Mesenchymal stem cell (in vitro differentiated cells and primary cell): ENCODE measurements around the gene CRY2.

ENCODE experiments used
- DNase-seq: peaks from one replicate; pipeline ENCODE4 v3.0.0-alpha.2; 2013
- H2AFZ ChIP-seq: one replicate; pipeline ENCODE4 v1.6.1; 2013; ENCODE audit warnings: low read depth, mild to moderate bottlenecking, control low read depth, inconsistent platforms, low read length, moderate library complexity
- H2AK5ac ChIP-seq: 2 replicates; pipeline ENCODE4 v1.6.1; 2013; ENCODE audit warnings: low read length, moderate library complexity, mild to moderate bottlenecking, inconsistent platforms; ENCODE audit not compliant: severe bottlenecking
- H2BK120ac ChIP-seq: one replicate; pipeline ENCODE4 v1.6.1; 2013; ENCODE audit warnings: low read depth, mild to moderate bottlenecking, inconsistent platforms, low read length, moderate library complexity
- H2BK12ac ChIP-seq, 2 experiments: one replicate each; pipeline ENCODE4 v1.6.1; 2013; ENCODE audit warnings: inconsistent platforms in 2 of 2, low read length in 2 of 2, mild to moderate bottlenecking in 2 of 2, moderate library complexity in 2 of 2, control low read depth in 1 of 2
- H2BK15ac ChIP-seq: one replicate; pipeline ENCODE4 v1.6.1; 2013; ENCODE audit warnings: mild to moderate bottlenecking, low read depth, inconsistent platforms; ENCODE audit not compliant: poor library complexity, severe bottlenecking
- H2BK5ac ChIP-seq: 2 replicates; pipeline ENCODE4 v1.6.1; 2013; ENCODE audit warnings: low read depth, mild to moderate bottlenecking, low read length, control low read depth, inconsistent platforms; ENCODE audit not compliant: poor library complexity, severe bottlenecking
- H3K14ac ChIP-seq, 2 experiments: one replicate each; pipeline ENCODE4 v1.6.1; 2013; ENCODE audit warnings: inconsistent platforms in 2 of 2, low read length in 2 of 2, control low read depth in 1 of 2, mild to moderate bottlenecking in 1 of 2, moderate library complexity in 1 of 2
- H3K18ac ChIP-seq, 2 experiments: one replicate each; pipeline ENCODE4 v1.6.1; 2013; ENCODE audit warnings: inconsistent platforms in 2 of 2, low read length in 2 of 2, control low read depth in 1 of 2, low read depth in 1 of 2, mild to moderate bottlenecking in 1 of 2
- H3K23ac ChIP-seq, 2 experiments: one replicate each; pipeline ENCODE4 v1.6.1; 2013; ENCODE audit warnings: inconsistent platforms in 2 of 2, low read length in 2 of 2, mild to moderate bottlenecking in 2 of 2, moderate library complexity in 2 of 2, control low read depth in 1 of 2
- H3K27ac ChIP-seq: 2 replicates; pipeline ENCODE4 v1.5.1; 2013; ENCODE audit warnings: mild to moderate bottlenecking, moderate library complexity, low read length, control low read depth, inconsistent platforms; ENCODE audit not compliant: poor library complexity, severe bottlenecking
- H3K27me3 ChIP-seq, 2 experiments: 2 replicates each; pipeline versions ENCODE4 v1.6.1 to v1.7.0; 2013; ENCODE audit warnings: low read length in 2 of 2, mild to moderate bottlenecking in 2 of 2, moderate library complexity in 2 of 2, control low read depth in 1 of 2, inconsistent platforms in 1 of 2; ENCODE audit not compliant: control insufficient read depth in 1 of 2, insufficient read depth in 1 of 2
- H3K36me3 ChIP-seq, 2 experiments: 2 replicates each; pipeline versions ENCODE4 v1.6.1 to v1.7.0; 2013; ENCODE audit warnings: low read length in 2 of 2, control low read depth in 1 of 2, inconsistent platforms in 1 of 2, low read depth in 1 of 2, mild to moderate bottlenecking in 1 of 2; ENCODE audit not compliant: insufficient read depth in 2 of 2, control insufficient read depth in 1 of 2
- H3K4ac ChIP-seq, 2 experiments: one replicate each; pipeline ENCODE4 v1.6.1; 2013; ENCODE audit warnings: inconsistent platforms in 2 of 2, low read length in 2 of 2, mild to moderate bottlenecking in 2 of 2, moderate library complexity in 2 of 2, control low read depth in 1 of 2, low read depth in 1 of 2
- H3K4me1 ChIP-seq: 2 replicates; pipeline ENCODE4 v1.6.1; 2013; ENCODE audit warnings: low read depth, low read length, control low read depth; ENCODE audit not compliant: control insufficient read depth, insufficient read depth
- H3K4me2 ChIP-seq: 2 replicates; pipeline ENCODE4 v1.6.1; 2013; ENCODE audit warnings: low read length, mild to moderate bottlenecking, inconsistent platforms; ENCODE audit not compliant: poor library complexity, severe bottlenecking
- H3K4me3 ChIP-seq, 2 experiments: 2 replicates each; pipeline versions ENCODE4 v1.5.1 to v1.7.0; 2013; ENCODE audit warnings: low read length in 2 of 2, mild to moderate bottlenecking in 2 of 2, control low read depth in 1 of 2, low read depth in 1 of 2; ENCODE audit not compliant: insufficient read depth in 1 of 2
- H3K79me1 ChIP-seq: replicated peaks from 2 replicates; pipeline ENCODE4 v1.6.1; 2013; ENCODE audit warnings: mild to moderate bottlenecking, control low read depth, low read length, inconsistent platforms; ENCODE audit not compliant: poor library complexity, severe bottlenecking
- H3K9ac ChIP-seq: 2 replicates; pipeline ENCODE4 v1.7.0; 2013; ENCODE audit warnings: mild to moderate bottlenecking, low read length, moderate library complexity
- H3K9me3 ChIP-seq: 2 replicates; pipeline ENCODE4 v1.7.0; 2013; ENCODE audit warnings: mild to moderate bottlenecking, low read length; ENCODE audit not compliant: control insufficient read depth
- H4K8ac ChIP-seq: one replicate; pipeline ENCODE4 v1.6.1; 2013; ENCODE audit warnings: inconsistent platforms, mild to moderate bottlenecking, low read length, moderate library complexity
- H4K91ac ChIP-seq: one replicate; pipeline ENCODE4 v1.6.1; 2013; ENCODE audit warnings: mild to moderate bottlenecking, low read length, inconsistent platforms
- WGBS: methylation state at CpG from one replicate; pipeline ENCODE4 v1.1.7; 2013; ENCODE audit warnings: mixed read lengths; 5-methylcytosine and 5-hydroxymethylcytosine counted together

CRY2 gene

GRCh38 chr11:45830596-45830995, 16.7 kb upstream of the CRY2 start:
- WGBS: 89% methylated on average over 2 of the region's 2 CpGs
- H2BK12ac ChIP-seq: no peak overlapping the region

GRCh38 chr11:45832811-45833441, 14.3 kb upstream of the CRY2 start:
- Histone ChIP-seq H3K4me3 (no peak overlapping the region), H3K27ac (no peak overlapping the region), H2AK5ac (no peak overlapping the region), H3K23ac (no peak overlapping the region), H3K27me3 (peaks cover 32 to 44% of the 10 kb centered on the region in 2 experiments), H2AFZ (no peak overlapping the region), H3K9ac (no peak overlapping the region), H4K91ac (no peak overlapping the region), H3K79me1 (no peaks in the 10 kb centered on the region), H3K18ac (no peak overlapping the region), H2BK120ac (no peak overlapping the region), H2BK5ac (no peak overlapping the region), H3K9me3 (no peaks in the 10 kb centered on the region), H2BK15ac (no peak overlapping the region), H3K4me1 (no peaks in the 10 kb centered on the region), H3K14ac (no peak overlapping the region), H3K4ac (no peak overlapping the region), H2BK12ac (no peak overlapping the region), H3K36me3 (no peaks in the 10 kb centered on the region), H4K8ac (no peak overlapping the region), H3K4me2 (no peak overlapping the region)
- 90% methylated on average over 8 of the region's 9 CpGs for WGBS
- no peak for DNase-seq

More at GRCh38 chr11:45830596-45830995, 16.7 kb upstream of the CRY2 start:
- Histone ChIP-seq H3K4me1 (no peaks in the 10 kb centered on the region), H3K4me2 (no peak overlapping the region), H3K9me3 (peaks cover 6% of the 10 kb centered on the region), H3K23ac (no peak overlapping the region), H3K4ac (no peak overlapping the region), H3K27me3 (peaks cover 49 to 63% of the 10 kb centered on the region in 2 experiments), H3K4me3 (no peak overlapping the region), H4K8ac (no peak overlapping the region), H2BK120ac (no peak overlapping the region), H3K9ac (no peak overlapping the region), H3K14ac (no peak overlapping the region), H2BK5ac (no peak overlapping the region), H3K36me3 (no peaks in the 10 kb centered on the region), H2AK5ac (no peak overlapping the region), H3K79me1 (no peaks in the 10 kb centered on the region), H4K91ac (no peak overlapping the region), H3K27ac (no peak overlapping the region), H2BK15ac (no peak overlapping the region), H2AFZ (no peak overlapping the region), H3K18ac (no peak overlapping the region)
- DNase-seq: no peak

GRCh38 chr11:45833761-45834160, 13.5 kb upstream of the CRY2 start:
- H3K27ac ChIP-seq: no peak overlapping the region
- H3K14ac ChIP-seq: no peak overlapping the region
- no peak overlapping the region for H3K4me2 ChIP-seq
- H4K8ac ChIP-seq: no peak overlapping the region
- H4K91ac ChIP-seq: no peak overlapping the region
- H3K36me3 ChIP-seq: no peaks in the 10 kb centered on the region
- H3K9ac ChIP-seq: no peak overlapping the region
- no peak overlapping the region for H2BK120ac ChIP-seq
- H3K4me3 ChIP-seq: no peak overlapping the region
- no peak overlapping the region for H3K23ac ChIP-seq
- H2BK15ac ChIP-seq: no peak overlapping the region
- H3K9me3 ChIP-seq: no peaks in the 10 kb centered on the region
- H3K4ac ChIP-seq: no peak overlapping the region
- no peak for DNase-seq
- 77% methylated on average over 3 of the region's 3 CpGs for WGBS
- no peaks in the 10 kb centered on the region for H3K4me1 ChIP-seq
- no peak overlapping the region for H2AFZ ChIP-seq
- peaks cover 23 to 36% of the 10 kb centered on the region in 2 experiments for H3K27me3 ChIP-seq
- H3K18ac ChIP-seq: no peak overlapping the region
- H3K79me1 ChIP-seq: no peaks in the 10 kb centered on the region
- H2BK12ac ChIP-seq: no peak overlapping the region
- no peak overlapping the region for H2AK5ac ChIP-seq
- H2BK5ac ChIP-seq: no peak overlapping the region

DNA sequence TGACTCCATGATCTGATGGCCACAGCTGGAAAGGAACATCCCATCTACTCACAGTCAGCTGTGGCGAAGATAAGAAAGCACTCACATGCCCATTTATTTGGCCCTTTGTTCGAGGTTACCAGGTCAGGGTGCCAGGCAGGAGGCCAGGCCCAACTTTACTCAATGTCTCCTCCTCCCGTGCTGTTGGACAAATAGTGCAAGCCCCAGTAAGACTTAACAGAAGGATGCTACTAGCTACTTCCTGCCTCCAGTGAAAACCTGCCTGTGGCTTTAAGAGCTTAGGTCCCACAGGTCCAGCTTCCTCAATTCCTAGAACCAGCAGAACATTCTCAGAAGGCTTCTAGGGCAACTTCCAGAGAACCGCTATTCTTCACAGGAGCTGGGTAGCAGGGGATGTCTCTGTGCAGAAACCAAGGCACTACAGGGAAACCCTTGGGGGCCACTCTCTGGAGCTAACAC, 12.9 kb upstream of the CRY2 start:
- Histone ChIP-seq H3K23ac (no peak overlapping the region), H3K4me1 (no peaks in the 10 kb centered on the region), H3K27me3 (peaks cover 18 to 30% of the 10 kb centered on the region in 2 experiments), H3K4me2 (no peak overlapping the region), H2BK15ac (no peak overlapping the region), H3K18ac (no peak overlapping the region), H2AFZ (no peak overlapping the region), H3K9me3 (no peaks in the 10 kb centered on the region), H2BK120ac (no peak overlapping the region), H2BK12ac (no peak overlapping the region), H3K14ac (no peak overlapping the region), H4K8ac (no peak overlapping the region), H3K36me3 (no peaks in the 10 kb centered on the region), H4K91ac (no peak overlapping the region), H3K27ac (no peak overlapping the region), H2BK5ac (no peak overlapping the region), H3K79me1 (no peaks in the 10 kb centered on the region), H3K4me3 (no peak overlapping the region), H2AK5ac (no peak overlapping the region), H3K9ac (no peak overlapping the region), H3K4ac (no peak overlapping the region)
- 73% methylated on average over 4 of the region's 4 CpGs for WGBS
- DNase-seq: no peak
